ENCODE measurements around the gene SLC29A4. TPM values are rescaled to one million over a fixed set of nuclear protein-coding genes. Genes with fewer than 3 reads are reported as not detected.

Gene SLC29A4
- polyA plus RNA-seq, 3 donors, result 0.21 to 0.29 (median 0.26) TPM

GRCh38 chr7:5339955-5340354 lies 57.2 kb downstream of the SLC29A4 start:
- H3K4me3 Mint-ChIP-seq, result no peak overlapping the region
- no peak overlapping the region for H2AFZ ChIP-seq (ENCODE audit: insufficient read depth, low read depth, low read length, poor library complexity, severe bottlenecking)
- DNase-seq, result no peak
- no peak overlapping the region for H3K9ac ChIP-seq (ENCODE audit: insufficient read depth, low read length, poor library complexity, severe bottlenecking)
- H3K9me3 ChIP-seq (replicated peaks in 1 of 2; ENCODE audit: control insufficient read depth in 1 of 2, insufficient read depth in 1 of 2, low read length in 2 of 2), result no peaks in the 10 kb centered on the region
- peaks cover 90 to 98% of the 10 kb centered on the region in 2 donors for H3K36me3 ChIP-seq (replicated peaks in 1 of 2; ENCODE audit: control insufficient read depth in 1 of 2, insufficient read depth in 2 of 2, low read length in 2 of 2)
- WGBS (ENCODE audit: insufficient coverage), result no CpG with 5 or more reads among the region's 2 CpGs
- no peak overlapping the region for H3K27ac ChIP-seq (ENCODE audit: low read depth in 1 of 2, low read length in 2 of 2)
- TF ChIP-seq, protein P1, sequence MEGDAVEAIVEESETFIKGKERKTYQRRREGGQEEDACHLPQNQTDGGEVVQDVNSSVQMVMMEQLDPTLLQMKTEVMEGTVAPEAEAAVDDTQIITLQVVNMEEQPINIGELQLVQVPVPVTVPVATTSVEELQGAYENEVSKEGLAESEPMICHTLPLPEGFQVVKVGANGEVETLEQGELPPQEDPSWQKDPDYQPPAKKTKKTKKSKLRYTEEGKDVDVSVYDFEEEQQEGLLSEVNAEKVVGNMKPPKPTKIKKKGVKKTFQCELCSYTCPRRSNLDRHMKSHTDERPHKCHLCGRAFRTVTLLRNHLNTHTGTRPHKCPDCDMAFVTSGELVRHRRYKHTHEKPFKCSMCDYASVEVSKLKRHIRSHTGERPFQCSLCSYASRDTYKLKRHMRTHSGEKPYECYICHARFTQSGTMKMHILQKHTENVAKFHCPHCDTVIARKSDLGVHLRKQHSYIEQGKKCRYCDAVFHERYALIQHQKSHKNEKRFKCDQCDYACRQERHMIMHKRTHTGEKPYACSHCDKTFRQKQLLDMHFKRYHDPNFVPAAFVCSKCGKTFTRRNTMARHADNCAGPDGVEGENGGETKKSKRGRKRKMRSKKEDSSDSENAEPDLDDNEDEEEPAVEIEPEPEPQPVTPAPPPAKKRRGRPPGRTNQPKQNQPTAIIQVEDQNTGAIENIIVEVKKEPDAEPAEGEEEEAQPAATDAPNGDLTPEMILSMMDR (IDR thresholded peaks at IDR 0.05), result no peak
- intact Hi-C loops (cut with micrococcal nuclease), result no loop called here
- H3K9me3 Mint-ChIP-seq, result peaks cover 0 to 6% (median 3%) of the 10 kb centered on the region in 7 donors
- H3K27me3 ChIP-seq (ENCODE audit: control insufficient read depth in 2 of 2, insufficient read depth in 2 of 2, low read length in 2 of 2), result no peaks in the 10 kb centered on the region
- H4K20me1 ChIP-seq (ENCODE audit: insufficient read depth, low read length), result peaks cover 100% of the 10 kb centered on the region
- H3K4me1 ChIP-seq (ENCODE audit: control insufficient read depth in 1 of 2, insufficient read depth in 2 of 2, low read length in 2 of 2), result no peaks in the 10 kb centered on the region
- no peak overlapping the region for H3K4me3 ChIP-seq (replicated peaks in 1 of 3; ENCODE audit: low read depth in 2 of 3, low read length in 3 of 3)
- no peaks in the 10 kb centered on the region for H3K4me1 Mint-ChIP-seq
- peaks cover 0 to 3% (median 0%) of the 10 kb centered on the region in 3 donors for H3K27me3 Mint-ChIP-seq (ENCODE audit: low read depth in 3 of 3)
- H3K27ac Mint-ChIP-seq, result no peak overlapping the region
- peaks cover 81 to 99% of the 10 kb centered on the region in 2 donors for H3K36me3 Mint-ChIP-seq
- peaks cover 66% of the 10 kb centered on the region for H3K79me2 ChIP-seq (ENCODE audit: insufficient read depth, low read length)
- no peak overlapping the region for H3K4me2 ChIP-seq (replicated peaks; ENCODE audit: extremely low read depth, low read length, poor library complexity, severe bottlenecking)

GRCh38 chr7:5342631-5343030 lies 59.9 kb downstream of the SLC29A4 start:
- Mint-ChIP-seq H3K27me3 (ENCODE audit: low read depth in 3 of 3) (peaks cover 0 to 1% (median 0%) of the 10 kb centered on the region in 3 donors), H3K9me3 (peaks cover 0 to 5% (median 0%) of the 10 kb centered on the region in 7 donors), H3K36me3 (peaks cover 69 to 99% of the 10 kb centered on the region in 2 donors), H3K27ac (peak overlapping the region in 2 of 7 donors; percentile 35 to 44), H3K4me1 (no peaks in the 10 kb centered on the region), H3K4me3 (no peak overlapping the region)
- Histone ChIP-seq H3K27ac (ENCODE audit: low read depth in 1 of 2, low read length in 2 of 2) (no peak overlapping the region), H3K9me3 (replicated peaks in 1 of 2; ENCODE audit: control insufficient read depth in 1 of 2, insufficient read depth in 1 of 2, low read length in 2 of 2) (no peaks in the 10 kb centered on the region), H3K79me2 (ENCODE audit: insufficient read depth, low read length) (peaks cover 53% of the 10 kb centered on the region), H3K4me1 (ENCODE audit: control insufficient read depth in 1 of 2, insufficient read depth in 2 of 2, low read length in 2 of 2) (no peaks in the 10 kb centered on the region), H3K4me3 (replicated peaks in 1 of 3; ENCODE audit: low read depth in 2 of 3, low read length in 3 of 3) (no peak overlapping the region), H4K20me1 (ENCODE audit: insufficient read depth, low read length) (peaks cover 97% of the 10 kb centered on the region), H3K4me2 (replicated peaks; ENCODE audit: extremely low read depth, low read length, poor library complexity, severe bottlenecking) (no peak overlapping the region), H3K9ac (ENCODE audit: insufficient read depth, low read length, poor library complexity, severe bottlenecking) (no peak overlapping the region), H3K27me3 (ENCODE audit: control insufficient read depth in 2 of 2, insufficient read depth in 2 of 2, low read length in 2 of 2) (no peaks in the 10 kb centered on the region), H3K36me3 (replicated peaks in 1 of 2; ENCODE audit: control insufficient read depth in 1 of 2, insufficient read depth in 2 of 2, low read length in 2 of 2) (peaks cover 89 to 91% of the 10 kb centered on the region in 2 donors), H2AFZ (ENCODE audit: insufficient read depth, low read depth, low read length, poor library complexity, severe bottlenecking) (no peak overlapping the region)
- TF ChIP-seq, protein P1 (IDR thresholded peaks at IDR 0.05), result no peak
- WGBS (ENCODE audit: insufficient coverage), result 75% methylated on average over 1 of the region's 6 CpGs
- intact Hi-C loops (cut with micrococcal nuclease), result no loop called here
- DNase-seq, result no peak
